ENCODE data around the gene ATP2A3.
A peak's percentile ranks its signal among the peaks of the same experiment; 100 is the strongest.

- TF ChIP-seq CTCF (IDR thresholded peaks at IDR 0.05 in 8 of 11, conservative IDR thresholded peaks at IDR 0.05 in 3 of 11) (no peak), POLR2AphosphoS5 (IDR thresholded peaks at IDR 0.05) (peak; percentile 10 to 42 (median 32)), POLR2A (IDR thresholded peaks at IDR 0.05) (no peak)
These were observed 2.6 kb upstream of the ATP2A3 start for GRCh38 chr17:3966720-3967363.
